HUES64 (cell line): ENCODE measurements around the gene BEND3.

ENCODE experiments used
- H3K27ac ChIP-seq: 2 replicates; pipeline ENCODE4 v1.7.0; 2013; ENCODE audit warnings: low read depth, low read length, inconsistent platforms
- H3K27me3 ChIP-seq: 2 replicates; pipeline ENCODE4 v1.6.1; 2013; ENCODE audit warnings: mild to moderate bottlenecking, low read length; ENCODE audit not compliant: insufficient read depth
- H3K36me3 ChIP-seq: 2 replicates; pipeline ENCODE4 v1.6.1; 2013; ENCODE audit warnings: mild to moderate bottlenecking, low read length; ENCODE audit not compliant: insufficient read depth
- H3K4me1 ChIP-seq: 2 replicates; pipeline ENCODE4 v1.6.1; 2013; ENCODE audit warnings: mild to moderate bottlenecking, low read length, moderate library complexity; ENCODE audit not compliant: insufficient read depth
- H3K4me3 ChIP-seq: 2 replicates; pipeline ENCODE4 v1.5.1; 2013; ENCODE audit warnings: mild to moderate bottlenecking, low read length, moderate library complexity
- H3K9ac ChIP-seq: 2 replicates; pipeline ENCODE4 v1.6.1; 2013; ENCODE audit warnings: mild to moderate bottlenecking, low read depth, low read length
- H3K9me3 ChIP-seq: 2 replicates; pipeline ENCODE4 v1.6.1; 2013; ENCODE audit warnings: low read depth, low read length; ENCODE audit not compliant: insufficient read depth
- WGBS: fragments of 150-250, 120-280 bp; methylation state at CpG from one replicate; pipeline ENCODE4 v1.1.7; 2013; ENCODE audit warnings: missing lambda C conversion rate; 5-methylcytosine and 5-hydroxymethylcytosine counted together

Gene BEND3

DNA sequence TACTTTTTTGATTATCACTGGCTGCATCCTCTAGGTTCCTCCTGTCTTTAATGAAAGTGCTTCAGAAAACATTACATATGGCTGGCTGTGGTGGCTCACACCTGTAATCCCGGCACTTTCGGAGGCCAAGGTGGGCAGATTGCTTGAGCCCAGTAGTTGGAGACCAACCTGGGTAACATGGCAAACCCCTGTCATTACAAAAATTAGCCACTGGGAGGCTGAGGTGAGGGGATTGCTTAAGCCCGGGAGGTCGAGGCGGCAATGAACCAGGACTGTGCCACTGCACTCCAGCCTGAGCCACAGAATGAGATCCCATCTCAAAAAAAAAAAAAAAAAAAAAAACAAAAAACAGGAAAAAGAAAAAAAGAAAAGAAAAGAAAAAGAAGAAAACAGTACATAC is 35.3 kb downstream of the BEND3 start:
- Histone ChIP-seq H3K27ac (no peak overlapping the region), H3K9ac (no peak overlapping the region), H3K36me3 (peaks cover 23% of the 10 kb centered on the region), H3K27me3 (no peaks in the 10 kb centered on the region), H3K4me1 (no peaks in the 10 kb centered on the region), H3K4me3 (no peak overlapping the region), H3K9me3 (no peaks in the 10 kb centered on the region)
- WGBS, result 98% methylated on average over 2 of the region's 5 CpGs

DNA sequence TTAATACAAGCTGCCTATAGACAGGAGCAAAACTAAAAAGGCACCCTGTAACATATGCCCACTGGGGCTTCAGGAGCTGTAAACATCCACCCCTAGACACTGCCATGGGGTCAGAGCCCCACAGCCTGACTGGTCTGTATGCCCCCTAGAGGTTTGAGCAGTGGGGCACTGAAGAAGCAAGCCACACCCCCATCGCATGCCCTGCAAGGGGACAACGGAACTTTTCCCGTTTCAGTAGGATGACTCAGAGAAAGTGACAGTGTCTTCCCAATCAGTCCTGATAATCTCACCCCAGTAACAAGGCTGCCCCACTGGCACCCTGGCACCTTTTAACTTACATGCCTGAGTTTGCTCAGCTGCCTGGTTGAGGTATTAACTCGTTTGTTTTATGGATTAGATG is 35.9 kb downstream of the BEND3 start:
- Histone ChIP-seq H3K27me3 (no peaks in the 10 kb centered on the region), H3K27ac (no peak overlapping the region)
- WGBS, result 69% methylated on average over 4 of the region's 4 CpGs

DNA sequence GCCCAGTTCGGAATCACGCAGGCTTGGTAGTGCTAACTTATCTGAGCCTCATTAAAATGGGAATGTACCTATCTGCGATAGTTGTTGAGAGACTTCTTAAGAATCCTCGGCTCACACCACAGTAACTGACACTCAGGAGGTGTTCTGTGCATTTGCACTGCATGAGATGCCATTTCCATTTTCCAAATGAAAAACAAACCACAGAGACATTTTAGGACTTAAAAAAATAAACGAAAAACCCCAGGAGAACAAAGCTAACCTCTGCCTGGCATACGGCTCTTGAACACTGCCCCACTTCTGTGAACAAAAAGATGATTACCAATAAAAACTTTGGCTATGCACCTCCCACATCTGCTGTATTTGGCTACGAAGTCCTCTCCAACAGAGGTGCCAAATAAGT is 37.6 kb downstream of the BEND3 start:
- Histone ChIP-seq H3K27ac (no peak overlapping the region), H3K27me3 (no peaks in the 10 kb centered on the region), H3K4me3 (no peak overlapping the region), H3K9me3 (no peaks in the 10 kb centered on the region), H3K9ac (no peak overlapping the region), H3K4me1 (no peaks in the 10 kb centered on the region), H3K36me3 (peaks cover 12% of the 10 kb centered on the region)
- WGBS, result 91% methylated on average over 7 of the region's 7 CpGs

More for the DNA sequence above, 35.9 kb downstream of the BEND3 start:
- Histone ChIP-seq H3K36me3 (peaks cover 17% of the 10 kb centered on the region), H3K4me1 (no peaks in the 10 kb centered on the region), H3K9me3 (no peaks in the 10 kb centered on the region), H3K9ac (no peak overlapping the region), H3K4me3 (no peak overlapping the region)

DNA sequence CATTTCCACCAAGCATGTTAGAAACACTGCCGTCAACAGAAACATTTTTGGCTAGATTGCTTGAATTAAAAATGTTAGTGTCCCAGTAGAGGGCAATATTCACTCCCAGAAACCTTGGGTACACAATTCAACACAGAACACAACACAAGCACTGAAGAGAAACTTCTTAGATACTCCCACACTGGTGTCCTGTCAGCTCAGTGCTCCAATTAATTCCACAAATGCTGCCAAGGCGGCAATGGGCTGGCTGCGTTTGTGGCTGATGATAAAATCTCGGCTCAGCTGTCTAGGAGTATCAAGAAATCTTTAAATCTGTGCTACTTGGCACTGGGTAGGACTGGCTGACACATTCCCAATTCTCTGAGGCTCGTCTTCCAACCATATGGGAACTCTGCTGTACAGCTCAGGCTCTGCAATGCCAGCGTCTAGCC is 39.3 kb downstream of the BEND3 start:
- H3K9ac ChIP-seq, result no peak overlapping the region
- H3K27me3 ChIP-seq, result no peaks in the 10 kb centered on the region
- no peak overlapping the region for H3K4me3 ChIP-seq
- 94% methylated on average over 6 of the region's 6 CpGs for WGBS
- H3K27ac ChIP-seq, result no peak overlapping the region
- H3K4me1 ChIP-seq, result no peaks in the 10 kb centered on the region
- peaks cover 22% of the 10 kb centered on the region for H3K36me3 ChIP-seq
- no peaks in the 10 kb centered on the region for H3K9me3 ChIP-seq

DNA sequence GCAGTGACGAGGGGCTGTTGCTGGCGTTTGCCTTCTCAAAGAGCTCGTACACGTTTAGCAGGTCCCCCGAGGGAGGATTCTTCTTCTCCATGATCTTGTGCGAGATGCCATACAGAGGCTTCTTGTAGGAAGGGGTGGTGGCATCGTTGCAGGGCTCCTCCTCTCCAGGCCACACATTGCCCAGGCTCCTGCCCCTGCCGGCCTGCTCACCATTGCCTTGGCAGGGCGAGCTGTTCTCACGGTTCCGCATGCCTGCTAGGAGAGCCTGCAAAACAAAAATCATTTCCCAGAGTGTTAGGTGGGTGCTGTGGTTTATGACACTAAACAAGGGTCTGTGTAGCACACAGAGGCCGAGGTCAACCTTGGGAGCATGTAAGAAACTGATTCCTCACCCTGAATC is 44.6 kb downstream of the BEND3 start:
- no peak overlapping the region for H3K4me3 ChIP-seq
- peaks cover 58% of the 10 kb centered on the region for H3K36me3 ChIP-seq
- no peak overlapping the region for H3K27ac ChIP-seq
- no peaks in the 10 kb centered on the region for H3K9me3 ChIP-seq
- H3K27me3 ChIP-seq, result no peaks in the 10 kb centered on the region
- no peak overlapping the region for H3K9ac ChIP-seq
- H3K4me1 ChIP-seq, result peaks cover 9% of the 10 kb centered on the region; the same call in 1 of the 2 replicates
- 94% methylated on average over 12 of the region's 12 CpGs for WGBS

DNA sequence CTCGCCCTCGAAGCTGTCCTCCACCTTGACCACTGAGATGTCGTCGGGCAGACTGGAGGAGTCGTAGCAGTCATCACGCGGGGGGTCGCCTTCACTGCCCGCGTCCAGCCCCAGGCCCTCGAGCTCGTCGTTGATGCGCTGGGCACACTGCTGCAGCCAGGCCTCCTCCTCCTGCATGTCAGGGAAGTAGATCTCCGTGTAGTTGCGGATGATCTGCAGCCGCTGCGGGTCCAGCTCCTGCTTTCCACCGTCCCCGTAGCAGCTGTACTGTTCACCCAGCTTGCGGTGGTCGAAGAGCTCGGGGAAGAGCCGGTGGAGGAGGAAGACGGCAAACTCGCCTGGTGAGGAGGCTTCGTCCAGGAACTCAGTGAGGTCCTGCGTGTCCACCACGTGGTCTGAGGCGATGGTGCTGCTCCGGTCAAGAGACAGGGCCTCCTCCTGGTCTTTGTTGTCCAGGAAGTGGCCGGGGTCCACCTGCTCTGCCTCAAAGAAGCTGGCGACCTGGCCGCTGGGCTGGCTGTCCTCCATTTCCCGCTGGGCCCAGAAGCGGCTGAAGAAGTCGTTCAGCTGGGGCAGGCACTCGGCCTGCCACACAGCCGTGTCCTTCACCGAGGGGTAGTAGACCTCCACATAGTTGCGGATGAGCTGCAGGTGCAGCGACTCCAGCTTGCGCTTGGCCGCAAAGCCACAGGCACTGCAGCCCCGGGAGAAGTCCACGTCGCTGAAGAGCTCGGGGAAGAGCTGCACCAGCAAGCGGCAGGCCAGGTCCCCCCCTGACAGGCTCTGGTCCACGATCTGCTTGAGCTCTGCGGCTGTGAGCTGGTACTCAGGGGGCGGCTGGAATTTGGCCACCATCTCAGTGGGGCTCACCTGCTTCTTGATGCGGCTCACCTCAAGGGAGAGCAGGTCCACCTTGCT is 45.4 kb downstream of the BEND3 start:
- 96% methylated on average over 53 of the region's 53 CpGs for WGBS
- H3K36me3 ChIP-seq, result peaks cover 58% of the 10 kb centered on the region
- H3K4me1 ChIP-seq, result peaks cover 9% of the 10 kb centered on the region; the same call in 1 of the 2 replicates
- H3K4me3 ChIP-seq, result no peak overlapping the region
- no peaks in the 10 kb centered on the region for H3K9me3 ChIP-seq
- H3K27ac ChIP-seq, result no peak overlapping the region
- H3K9ac ChIP-seq, result no peak overlapping the region
- no peaks in the 10 kb centered on the region for H3K27me3 ChIP-seq

DNA sequence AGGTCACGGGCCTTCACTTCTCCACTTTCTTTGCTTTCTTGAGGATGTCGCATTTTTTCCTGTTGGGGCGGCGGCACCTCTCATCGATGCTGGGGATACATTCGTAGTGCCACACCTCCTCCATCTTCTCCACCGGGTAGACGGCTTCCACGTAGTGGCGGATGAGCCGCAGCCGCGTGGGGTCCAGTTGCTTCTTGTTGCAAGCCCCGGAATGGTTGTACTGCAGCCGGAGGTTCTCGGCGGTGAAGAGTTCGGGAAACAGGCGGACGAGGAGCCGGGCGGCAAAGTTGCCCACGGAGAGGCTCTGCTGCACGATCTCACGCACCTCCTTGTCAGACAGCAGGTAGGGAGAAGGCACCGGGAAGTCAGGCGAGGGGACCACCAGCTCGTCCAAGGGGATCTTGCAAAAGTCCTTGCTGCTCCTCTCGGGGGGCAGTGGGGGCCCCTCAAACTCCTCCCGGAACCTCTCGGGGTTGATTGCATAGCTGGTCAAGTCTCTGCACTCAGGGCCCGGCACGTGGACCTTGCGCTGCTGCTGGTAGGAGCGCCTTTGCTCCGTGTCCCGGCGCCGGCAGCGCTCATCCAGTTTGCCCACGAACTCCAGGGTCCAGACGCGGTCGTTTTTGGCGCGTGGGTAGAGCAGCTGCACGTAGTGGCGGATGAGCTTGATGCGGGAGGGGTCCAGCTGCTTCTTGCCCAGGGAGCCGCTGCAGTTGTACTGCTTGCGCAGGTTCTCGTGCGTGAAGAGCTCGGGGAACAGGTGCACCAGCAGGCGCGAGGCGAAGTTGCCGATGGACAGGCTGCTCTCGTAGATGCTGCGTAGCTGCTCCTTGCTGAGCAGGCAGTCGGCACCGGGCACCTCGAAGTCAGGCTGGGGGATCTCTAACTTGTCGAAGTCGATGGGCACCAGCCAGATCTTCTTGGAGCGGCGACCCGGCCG is 46.4 kb downstream of the BEND3 start:
- Histone ChIP-seq H3K4me1 (peaks cover 9% of the 10 kb centered on the region; the same call in 1 of the 2 replicates), H3K36me3 (peaks cover 58% of the 10 kb centered on the region), H3K9ac (no peak overlapping the region), H3K4me3 (no peak overlapping the region), H3K27ac (no peak overlapping the region), H3K27me3 (no peaks in the 10 kb centered on the region), H3K9me3 (no peaks in the 10 kb centered on the region)
- 97% methylated on average over 69 of the region's 69 CpGs for WGBS

DNA sequence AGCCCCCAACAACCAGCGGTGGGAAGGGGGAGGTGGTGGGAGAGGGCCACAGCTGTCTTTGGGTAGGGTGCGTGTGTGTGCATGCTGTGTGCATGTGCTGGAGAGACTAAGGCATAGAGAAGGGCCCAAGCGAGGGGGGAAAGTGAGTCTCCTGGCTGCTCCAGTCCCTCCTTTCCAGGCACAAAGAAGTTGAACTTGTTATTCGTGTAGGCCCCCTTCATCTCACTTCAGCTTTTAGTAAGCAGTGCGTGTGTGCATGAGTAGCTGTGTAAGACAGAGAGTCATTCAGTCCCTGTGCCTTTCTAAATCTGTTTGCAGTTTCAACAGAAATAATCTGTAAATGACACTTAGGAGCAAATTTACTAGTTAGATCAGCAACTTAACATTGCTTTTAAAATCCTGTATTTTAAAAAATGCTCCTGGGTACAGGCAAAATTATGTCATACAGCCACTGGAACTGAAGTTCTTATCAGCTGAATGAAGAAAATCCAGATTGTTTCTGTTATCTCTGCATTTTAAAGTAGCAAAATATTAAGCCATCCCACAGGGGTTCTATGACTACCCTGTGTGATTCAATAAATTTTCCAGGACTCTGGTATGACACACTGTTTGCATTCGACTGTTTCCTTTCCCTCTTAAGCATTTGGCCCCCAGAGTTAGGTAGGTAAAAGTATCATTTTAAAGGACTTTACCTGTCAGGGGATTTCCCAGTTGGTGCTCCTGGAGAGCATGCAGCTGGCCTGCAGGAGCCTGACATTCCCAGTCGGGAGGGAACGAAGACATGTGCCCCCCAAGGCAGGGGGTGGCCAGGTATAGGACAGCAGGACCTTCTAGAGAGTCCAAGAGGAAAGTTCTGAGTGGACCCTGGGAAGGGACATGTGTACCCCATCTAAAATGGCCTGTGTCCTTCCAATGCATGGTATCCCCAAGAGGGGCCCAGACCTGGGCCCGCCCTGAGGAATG is 48.3 kb downstream of the BEND3 start:
- peaks cover 10% of the 10 kb centered on the region for H3K4me1 ChIP-seq
- H3K9me3 ChIP-seq, result no peaks in the 10 kb centered on the region
- WGBS, result 92% methylated on average over 9 of the region's 9 CpGs
- H3K4me3 ChIP-seq, result no peak overlapping the region
- H3K9ac ChIP-seq, result no peak overlapping the region
- no peaks in the 10 kb centered on the region for H3K27me3 ChIP-seq
- H3K27ac ChIP-seq, result no peak overlapping the region
- peaks cover 54% of the 10 kb centered on the region for H3K36me3 ChIP-seq

DNA sequence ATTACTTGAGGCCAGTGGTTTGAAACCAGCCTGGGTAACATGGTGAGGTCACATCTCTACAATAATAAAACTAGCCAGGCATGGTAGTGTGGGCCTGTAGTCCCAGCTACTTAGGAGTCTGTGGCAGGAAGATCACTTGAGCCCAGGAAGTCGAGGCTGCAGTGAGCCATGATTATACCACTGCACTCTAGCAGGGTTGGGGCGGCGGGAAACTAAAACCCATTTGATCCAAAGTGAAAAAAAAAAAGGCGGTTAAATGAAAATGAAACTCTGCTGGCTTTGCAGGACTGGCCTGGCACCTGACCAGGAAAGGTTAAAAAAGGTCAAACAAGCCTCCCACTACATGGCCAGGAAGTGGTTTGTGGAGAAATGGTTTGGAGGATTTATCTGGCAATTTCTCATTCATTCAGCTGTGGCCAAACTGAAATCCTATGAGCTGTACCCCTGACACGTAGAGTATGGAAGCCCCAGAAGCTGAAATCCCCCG is 50.7 kb downstream of the BEND3 start:
- Histone ChIP-seq H3K9me3 (no peaks in the 10 kb centered on the region), H3K4me3 (no peak overlapping the region), H3K27ac (no peak overlapping the region), H3K36me3 (peaks cover 32% of the 10 kb centered on the region), H3K27me3 (no peaks in the 10 kb centered on the region), H3K4me1 (peaks cover 18% of the 10 kb centered on the region), H3K9ac (no peak overlapping the region)
- 94% methylated on average over 6 of the region's 6 CpGs for WGBS

DNA sequence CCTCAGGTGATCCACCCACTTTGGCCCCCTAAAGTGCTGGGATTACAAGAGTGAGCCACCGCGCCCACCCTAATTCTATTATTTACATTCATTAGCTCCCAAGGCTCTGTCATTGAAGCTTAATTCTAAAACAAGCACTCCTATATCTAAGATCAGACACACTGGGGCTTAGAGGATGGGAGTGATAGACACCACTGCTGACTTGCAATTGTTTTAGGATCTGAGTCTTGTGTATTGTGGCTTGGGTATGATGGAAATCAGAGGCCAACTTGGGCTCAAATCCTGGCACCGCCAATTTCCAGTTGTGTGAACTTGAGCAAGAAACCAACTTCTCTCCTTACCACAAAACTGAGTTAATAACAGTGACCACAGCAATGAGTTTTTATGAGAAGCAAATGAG is 52.6 kb downstream of the BEND3 start:
- Histone ChIP-seq H3K27ac (peak overlapping the region; percentile 49; the same call in 1 of the 2 replicates), H3K27me3 (no peaks in the 10 kb centered on the region), H3K4me3 (no peak overlapping the region), H3K9me3 (no peaks in the 10 kb centered on the region), H3K9ac (no peak overlapping the region), H3K4me1 (peaks cover 18% of the 10 kb centered on the region), H3K36me3 (peaks cover 14% of the 10 kb centered on the region)
- WGBS, result 81% methylated on average over 3 of the region's 3 CpGs
